GM12878 (cell line): ENCODE results near the gene RENBP. TPM values are rescaled to one million over a fixed set of nuclear protein-coding genes. Genes with fewer than 3 reads are reported as not detected.

Experiments
- BHLHE40 ChIP-seq, 2 experiments: fragments of 450-650 bp in 1 of 2; IDR thresholded peaks; 2 replicates each; pipeline ENCODE4 v1.6.1; 2011 to 2017; ENCODE audit warnings: low read depth in 2 of 2, borderline replicate concordance in 1 of 2, improper control_type of control experiment in 1 of 2, low read length in 1 of 2, mild to moderate bottlenecking in 1 of 2
- CEBPB ChIP-seq, 2 experiments: fragments of 150-350 bp in 1 of 2; IDR thresholded peaks; 2 replicates each; pipeline ENCODE4 v1.6.1; 2012 to 2014; ENCODE audit warnings: low read depth in 2 of 2, low read length in 2 of 2, borderline replicate concordance in 1 of 2, inconsistent platforms in 1 of 2
- GATAD2B ChIP-seq: fragments of 450-650 bp; conservative IDR thresholded peaks from 2 replicates; pipeline ENCODE4 v1.6.1; 2017; ENCODE audit warnings: low read depth, mild to moderate bottlenecking, moderate library complexity
- LARP7 ChIP-seq: fragments of 450-650 bp; IDR thresholded peaks from 2 replicates; pipeline ENCODE4 v1.6.1; 2017; ENCODE audit warnings: mild to moderate bottlenecking
- MTA2 ChIP-seq: fragments of 450-650 bp; IDR thresholded peaks from 2 replicates; pipeline ENCODE4 v1.6.1; 2016; ENCODE audit warnings: low read depth, mild to moderate bottlenecking, moderate library complexity
- MXI1 ChIP-seq: fragments of 150-350 bp; IDR thresholded peaks from 2 replicates; pipeline ENCODE4 v1.6.1; 2011; ENCODE audit warnings: low read depth, mild to moderate bottlenecking, inconsistent platforms, low read length, improper control_type of control experiment
- NR2C2 ChIP-seq: IDR thresholded peaks from 2 replicates; pipeline ENCODE4 v1.6.1; 2011; ENCODE audit warnings: borderline replicate concordance, low read depth; ENCODE audit not compliant: control insufficient read depth, insufficient read length
- PAX5 ChIP-seq: IDR thresholded peaks from 2 replicates; pipeline ENCODE4 v1.6.1; 2011; ENCODE audit warnings: low read depth, low read length, borderline replicate concordance
- PAX8 ChIP-seq: fragments of 450-650 bp; IDR thresholded peaks from 2 replicates; pipeline ENCODE4 v1.6.1; 2017; ENCODE audit warnings: mild to moderate bottlenecking, moderate library complexity
- POLR2AphosphoS2 ChIP-seq: IDR thresholded peaks from 2 replicates; pipeline ENCODE4 v1.6.1; 2011; ENCODE audit warnings: low read depth, mild to moderate bottlenecking, low read length, improper control_type of control experiment, moderate library complexity
- RAD51 ChIP-seq: fragments of 450-650 bp; IDR thresholded peaks from 2 replicates; pipeline ENCODE4 v1.6.1; 2016; ENCODE audit warnings: moderate library complexity, mild to moderate bottlenecking, inconsistent platforms
- RCOR1 ChIP-seq: conservative IDR thresholded peaks from 2 replicates; pipeline ENCODE4 v1.6.1; 2012; ENCODE audit warnings: low read depth, low read length, improper control_type of control experiment
- RELA ChIP-seq: fragments of 450-650 bp; IDR thresholded peaks from 2 replicates; pipeline ENCODE4 v1.8.0; 2014; ENCODE audit warnings: borderline replicate concordance; ENCODE audit not compliant: partially characterized antibody
- SMAD1 ChIP-seq: fragments of 450-650 bp; IDR thresholded peaks from 2 replicates; pipeline ENCODE4 v1.6.1; 2018; ENCODE audit warnings: mild to moderate bottlenecking, low read depth; ENCODE audit not compliant: partially characterized antibody
- SUZ12 ChIP-seq: fragments of 200-600 bp; sonication (generic); IDR thresholded peaks from one replicate; pipeline ENCODE4 v1.6.1; 2018; ENCODE audit warnings: antibody characterized with exemption, mild to moderate bottlenecking; ENCODE audit not compliant: unreplicated experiment
- ZNF274 ChIP-seq: IDR thresholded peaks from one replicate; pipeline ENCODE4 v1.8.0; 2011; ENCODE audit not compliant: insufficient read length, insufficient read depth
- polyA plus RNA-seq, 11 experiments: library from polyadenylated mRNA; depleted of rRNA in 4 of 11; unstranded in 6 of 11; stranded (reverse) in 5 of 11; fragments of >200 nt; fragmentation: Nextera tagmentation in 4 of 11; fragmentation: Illumina TruSeq in 1 of 11; extraction: Ambion mirVana in 4 of 11; extraction: Trizol in 1 of 11; gene quantifications; 1 replicate in 1 of 11; 2 replicates in 10 of 11; pipeline versions ENCODE4 v1.2.1 to v1.2.3, GENCODE V29; 2011 to 2016; ENCODE audit warnings: inconsistent platforms in 2 of 11, missing spikeins in 2 of 11, low read depth in 1 of 11
- total RNA-seq, 4 experiments: library from RNA; depleted of rRNA in 3 of 4; stranded (reverse); fragments of >200 nt in 3 of 4; fragmentation: Illumina TruSeq in 1 of 4; extraction: Trizol in 1 of 4; gene quantifications; 2 replicates each; pipeline versions ENCODE4 v1.2.1 to v1.2.3, GENCODE V29; 2013 to 2021
- TF ChIP-seq, protein P1 (sequence below): IDR thresholded peaks from 2 replicates; pipeline ENCODE4 v1.6.1; 2012; ENCODE audit warnings: low read depth, low read length, improper control_type of control experiment
- TF ChIP-seq, protein P2 (sequence below): fragments of 150-350 bp; IDR thresholded peaks from 2 replicates; pipeline ENCODE4 v1.6.1; 2014; ENCODE audit warnings: mild to moderate bottlenecking, low read depth, low read length
- TF ChIP-seq, protein P3 (sequence below): fragments of 450-650 bp; IDR thresholded peaks from 2 replicates; pipeline ENCODE4 v1.6.1; 2016; ENCODE audit warnings: mild to moderate bottlenecking, moderate library complexity, borderline replicate concordance
- TF ChIP-seq, protein P4 (sequence below): fragments of 450-650 bp; IDR thresholded peaks from 2 replicates; pipeline ENCODE4 v1.6.1; 2017; ENCODE audit warnings: mild to moderate bottlenecking, low read depth, inconsistent platforms; ENCODE audit not compliant: poor library complexity, severe bottlenecking

RENBP gene
- total and polyA plus RNA-seq, 10 of the 15 experiments (the other 5 are each of a cell fraction or from before 2014, with no cell fraction given), result 0.36 to 4.9 (median 1.8) TPM; not detected in 3

DNA sequence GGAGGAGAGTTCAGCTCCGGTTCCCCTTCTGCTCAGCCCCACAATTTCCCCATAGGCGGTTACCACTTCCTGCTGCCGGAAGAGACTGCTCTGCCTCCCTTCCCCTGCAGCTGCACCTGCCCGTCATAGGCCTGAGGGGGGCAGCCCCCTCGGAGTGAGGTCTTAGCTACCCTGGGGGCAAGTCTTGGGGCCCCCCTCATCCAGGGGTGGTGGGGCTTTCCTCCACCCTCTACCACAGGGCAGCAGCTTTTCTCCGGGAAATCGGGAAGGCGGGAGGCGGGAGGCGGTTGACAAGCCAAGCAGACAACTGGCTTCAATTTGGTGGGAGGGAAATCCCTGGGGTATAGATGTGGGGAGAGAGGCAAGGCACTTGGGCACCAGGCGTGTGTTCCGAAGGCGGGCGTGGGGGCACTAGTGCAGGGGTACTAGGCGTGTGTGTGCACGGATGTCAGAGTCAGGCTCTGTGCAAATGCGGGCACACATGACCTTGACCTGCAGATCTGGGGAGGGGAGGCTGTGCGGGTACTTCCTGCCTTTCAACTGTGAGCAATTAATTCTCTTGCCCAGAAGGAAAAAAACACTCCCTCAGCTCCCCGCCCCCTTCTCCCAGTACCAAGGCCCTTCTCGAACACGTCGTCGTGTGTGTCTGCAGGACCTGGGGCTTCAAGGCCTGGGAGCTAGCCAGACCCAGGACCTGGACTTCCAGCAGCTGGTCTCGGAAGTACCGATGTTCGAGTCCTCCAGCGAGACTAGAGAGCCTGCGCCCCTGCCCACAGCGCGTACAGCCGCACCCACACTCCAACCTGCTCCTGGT lies 17.4 kb downstream of the RENBP start (continued):
- TF ChIP-seq NR2C2 (no peak), RELA (peak; percentile 34), BHLHE40 (IDR thresholded peaks at IDR 0.05; ENCODE audit: borderline replicate concordance in 1 of 2, low read depth in 2 of 2, low read length in 1 of 2) (peak in 1 of 2 experiments; percentile 39; a peak in 2 of 4 replicates), CEBPB (IDR thresholded peaks at IDR 0.05; ENCODE audit: borderline replicate concordance in 1 of 2, low read depth in 2 of 2, low read length in 2 of 2) (no peak), LARP7 (no peak), SMAD1 (no peak), PAX8 (no peak), SUZ12 (no peak), MXI1 (no peak; the same call in 1 of the 2 replicates), PAX5 (0 out of 2 replicates have a peak, but pooled peaks have one; percentile 60), RCOR1 (no peak), POLR2AphosphoS2 (peak; percentile 59; the same call in 1 of the 2 replicates), GATAD2B (peak; percentile 30; the same call in 1 of the 2 replicates), RAD51 (no peak), ZNF274 (no peak), MTA2 (peak; percentile 15; the same call in 1 of the 2 replicates)
- TF ChIP-seq, protein P1, sequence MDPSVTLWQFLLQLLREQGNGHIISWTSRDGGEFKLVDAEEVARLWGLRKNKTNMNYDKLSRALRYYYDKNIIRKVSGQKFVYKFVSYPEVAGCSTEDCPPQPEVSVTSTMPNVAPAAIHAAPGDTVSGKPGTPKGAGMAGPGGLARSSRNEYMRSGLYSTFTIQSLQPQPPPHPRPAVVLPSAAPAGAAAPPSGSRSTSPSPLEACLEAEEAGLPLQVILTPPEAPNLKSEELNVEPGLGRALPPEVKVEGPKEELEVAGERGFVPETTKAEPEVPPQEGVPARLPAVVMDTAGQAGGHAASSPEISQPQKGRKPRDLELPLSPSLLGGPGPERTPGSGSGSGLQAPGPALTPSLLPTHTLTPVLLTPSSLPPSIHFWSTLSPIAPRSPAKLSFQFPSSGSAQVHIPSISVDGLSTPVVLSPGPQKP, result 0 out of 2 replicates have a peak, but pooled peaks have one; percentile 29
- TF ChIP-seq, protein P2, sequence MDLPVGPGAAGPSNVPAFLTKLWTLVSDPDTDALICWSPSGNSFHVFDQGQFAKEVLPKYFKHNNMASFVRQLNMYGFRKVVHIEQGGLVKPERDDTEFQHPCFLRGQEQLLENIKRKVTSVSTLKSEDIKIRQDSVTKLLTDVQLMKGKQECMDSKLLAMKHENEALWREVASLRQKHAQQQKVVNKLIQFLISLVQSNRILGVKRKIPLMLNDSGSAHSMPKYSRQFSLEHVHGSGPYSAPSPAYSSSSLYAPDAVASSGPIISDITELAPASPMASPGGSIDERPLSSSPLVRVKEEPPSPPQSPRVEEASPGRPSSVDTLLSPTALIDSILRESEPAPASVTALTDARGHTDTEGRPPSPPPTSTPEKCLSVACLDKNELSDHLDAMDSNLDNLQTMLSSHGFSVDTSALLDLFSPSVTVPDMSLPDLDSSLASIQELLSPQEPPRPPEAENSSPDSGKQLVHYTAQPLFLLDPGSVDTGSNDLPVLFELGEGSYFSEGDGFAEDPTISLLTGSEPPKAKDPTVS, result no peak
- TF ChIP-seq, protein P3, sequence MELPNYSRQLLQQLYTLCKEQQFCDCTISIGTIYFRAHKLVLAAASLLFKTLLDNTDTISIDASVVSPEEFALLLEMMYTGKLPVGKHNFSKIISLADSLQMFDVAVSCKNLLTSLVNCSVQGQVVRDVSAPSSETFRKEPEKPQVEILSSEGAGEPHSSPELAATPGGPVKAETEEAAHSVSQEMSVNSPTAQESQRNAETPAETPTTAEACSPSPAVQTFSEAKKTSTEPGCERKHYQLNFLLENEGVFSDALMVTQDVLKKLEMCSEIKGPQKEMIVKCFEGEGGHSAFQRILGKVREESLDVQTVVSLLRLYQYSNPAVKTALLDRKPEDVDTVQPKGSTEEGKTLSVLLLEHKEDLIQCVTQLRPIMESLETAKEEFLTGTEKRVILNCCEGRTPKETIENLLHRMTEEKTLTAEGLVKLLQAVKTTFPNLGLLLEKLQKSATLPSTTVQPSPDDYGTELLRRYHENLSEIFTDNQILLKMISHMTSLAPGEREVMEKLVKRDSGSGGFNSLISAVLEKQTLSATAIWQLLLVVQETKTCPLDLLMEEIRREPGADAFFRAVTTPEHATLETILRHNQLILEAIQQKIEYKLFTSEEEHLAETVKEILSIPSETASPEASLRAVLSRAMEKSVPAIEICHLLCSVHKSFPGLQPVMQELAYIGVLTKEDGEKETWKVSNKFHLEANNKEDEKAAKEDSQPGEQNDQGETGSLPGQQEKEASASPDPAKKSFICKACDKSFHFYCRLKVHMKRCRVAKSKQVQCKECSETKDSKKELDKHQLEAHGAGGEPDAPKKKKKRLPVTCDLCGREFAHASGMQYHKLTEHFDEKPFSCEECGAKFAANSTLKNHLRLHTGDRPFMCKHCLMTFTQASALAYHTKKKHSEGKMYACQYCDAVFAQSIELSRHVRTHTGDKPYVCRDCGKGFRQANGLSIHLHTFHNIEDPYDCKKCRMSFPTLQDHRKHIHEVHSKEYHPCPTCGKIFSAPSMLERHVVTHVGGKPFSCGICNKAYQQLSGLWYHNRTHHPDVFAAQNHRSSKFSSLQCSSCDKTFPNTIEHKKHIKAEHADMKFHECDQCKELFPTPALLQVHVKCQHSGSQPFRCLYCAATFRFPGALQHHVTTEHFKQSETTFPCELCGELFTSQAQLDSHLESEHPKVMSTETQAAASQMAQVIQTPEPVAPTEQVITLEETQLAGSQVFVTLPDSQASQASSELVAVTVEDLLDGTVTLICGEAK, result peak; percentile 62; the same call in 1 of the 2 replicates
- TF ChIP-seq, protein P4, sequence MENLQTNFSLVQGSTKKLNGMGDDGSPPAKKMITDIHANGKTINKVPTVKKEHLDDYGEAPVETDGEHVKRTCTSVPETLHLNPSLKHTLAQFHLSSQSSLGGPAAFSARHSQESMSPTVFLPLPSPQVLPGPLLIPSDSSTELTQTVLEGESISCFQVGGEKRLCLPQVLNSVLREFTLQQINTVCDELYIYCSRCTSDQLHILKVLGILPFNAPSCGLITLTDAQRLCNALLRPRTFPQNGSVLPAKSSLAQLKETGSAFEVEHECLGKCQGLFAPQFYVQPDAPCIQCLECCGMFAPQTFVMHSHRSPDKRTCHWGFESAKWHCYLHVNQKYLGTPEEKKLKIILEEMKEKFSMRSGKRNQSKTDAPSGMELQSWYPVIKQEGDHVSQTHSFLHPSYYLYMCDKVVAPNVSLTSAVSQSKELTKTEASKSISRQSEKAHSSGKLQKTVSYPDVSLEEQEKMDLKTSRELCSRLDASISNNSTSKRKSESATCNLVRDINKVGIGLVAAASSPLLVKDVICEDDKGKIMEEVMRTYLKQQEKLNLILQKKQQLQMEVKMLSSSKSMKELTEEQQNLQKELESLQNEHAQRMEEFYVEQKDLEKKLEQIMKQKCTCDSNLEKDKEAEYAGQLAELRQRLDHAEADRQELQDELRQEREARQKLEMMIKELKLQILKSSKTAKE, result peak; percentile 26
